Measurements from ENCODE around the gene AIFM1.

The AIFM1 gene

DNA sequence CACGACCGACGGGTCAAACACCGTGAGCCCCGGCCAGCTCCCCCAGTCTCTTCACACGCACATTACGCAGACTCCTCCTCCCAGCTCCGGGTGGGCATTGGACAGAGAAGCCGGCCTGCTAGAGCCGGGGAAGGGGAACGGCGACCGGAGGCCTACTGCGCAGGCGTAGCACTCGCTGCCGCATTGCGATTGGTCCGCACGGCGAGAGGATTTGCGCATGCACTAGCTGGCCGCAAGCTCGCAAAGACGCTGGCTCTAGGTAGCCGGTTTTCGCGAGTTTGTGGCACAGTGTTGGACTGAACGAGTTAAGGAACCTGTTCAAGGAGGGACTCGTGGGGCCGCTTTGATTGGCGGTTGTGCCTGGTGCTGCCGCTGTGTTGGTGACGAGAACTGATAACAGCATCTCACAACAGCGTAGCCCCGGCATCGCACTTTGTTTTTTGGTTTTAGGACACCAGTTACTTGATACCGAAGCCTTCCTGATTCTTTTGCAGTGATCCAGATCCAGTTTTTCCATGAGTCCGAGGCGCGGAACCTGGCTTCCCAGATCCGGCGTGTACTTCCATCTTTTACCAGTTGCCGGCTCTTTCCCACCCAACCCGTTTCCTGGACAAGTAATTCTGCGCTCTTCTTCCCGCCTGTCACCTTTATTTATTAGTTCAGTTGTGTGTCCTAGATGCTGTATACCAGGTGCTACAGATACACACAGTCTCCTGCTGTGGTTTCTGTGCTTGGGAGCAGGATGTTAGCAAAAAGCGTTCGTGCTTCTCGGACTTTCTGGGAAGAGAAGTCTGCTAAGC, at the start of gene AIFM1:
AIFM1 (minus strand) TSS at position 139 of the 800 bp plus-strand sequence. CDS start 185 bp downstream, outside the sequence.
- H3K4me3 ChIP-seq (ENCODE audit: low read depth, low read length) = peak within 1 kb of the TSS; percentile 57
- TF ChIP-seq CTCF (IDR thresholded peaks at IDR 0.05; ENCODE audit: borderline replicate concordance, insufficient read depth, low read depth, low read length) = no peak

GRCh38 chrX:130213376-130213775, 47.7 kb upstream of the AIFM1 start:
- TF ChIP-seq CTCF (IDR thresholded peaks at IDR 0.05; ENCODE audit: borderline replicate concordance, insufficient read depth, low read depth, low read length) = no peak
- H3K4me3 ChIP-seq (ENCODE audit: low read depth, low read length) = no peak overlapping the region

DNA sequence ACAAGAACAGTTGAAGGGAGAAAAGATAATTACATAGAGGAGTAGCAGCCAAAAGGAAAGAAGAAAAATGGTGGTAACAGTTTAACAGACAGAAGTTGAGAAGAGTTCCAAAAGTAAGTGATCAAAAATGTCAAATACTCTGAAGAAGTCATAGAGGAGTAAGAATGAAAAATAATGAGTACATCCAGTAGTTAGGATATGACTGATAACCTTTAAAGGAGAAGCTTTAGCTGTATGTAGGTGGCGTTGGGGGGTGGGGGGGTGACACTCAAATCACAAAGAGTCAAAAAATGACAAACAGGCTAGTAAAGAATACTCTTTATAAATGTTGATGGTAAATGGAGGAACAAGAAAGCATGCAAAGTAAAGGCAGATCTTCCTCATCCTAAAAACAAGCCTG, 46.7 kb upstream of the AIFM1 start:
- H3K4me3 ChIP-seq (ENCODE audit: low read depth, low read length) = no peak overlapping the region
- no peak for TF ChIP-seq CTCF (IDR thresholded peaks at IDR 0.05; ENCODE audit: borderline replicate concordance, insufficient read depth, low read depth, low read length)

DNA sequence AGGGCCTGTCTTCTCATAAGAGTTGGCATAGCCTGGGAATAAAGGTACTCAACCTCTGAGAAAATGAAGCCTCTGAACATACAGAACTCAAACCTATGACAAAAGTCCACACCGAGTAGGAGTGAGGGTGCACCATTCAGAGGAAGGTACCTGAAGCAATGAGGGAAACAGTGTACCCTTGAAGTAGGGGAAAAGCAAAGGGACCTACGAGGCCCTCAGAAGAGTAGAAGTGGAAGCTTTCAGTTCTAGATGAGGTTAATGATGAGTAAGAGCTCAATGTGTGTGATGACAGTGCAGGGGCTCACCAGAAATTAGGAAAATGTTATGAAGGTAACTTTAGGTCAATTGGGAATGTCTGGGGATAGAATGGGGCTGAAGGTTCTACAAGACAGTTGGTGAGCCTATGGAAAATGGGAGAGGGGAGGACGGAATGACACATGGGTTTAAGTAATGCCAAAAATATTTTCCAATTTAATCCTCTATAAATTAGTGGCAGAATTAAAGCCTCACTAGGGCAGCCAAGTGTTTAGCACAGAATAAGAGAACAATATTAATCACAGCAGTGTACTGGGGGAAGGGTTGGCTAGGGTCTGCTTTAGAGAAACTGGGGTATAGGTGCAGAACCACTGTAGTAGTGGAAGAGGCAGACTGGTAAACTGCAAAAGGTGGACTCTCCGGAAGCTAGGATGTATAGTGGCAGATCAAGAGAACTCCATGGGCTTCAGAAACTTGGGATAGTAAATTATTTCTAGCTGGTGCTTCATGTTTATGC, 46.0 kb upstream of the AIFM1 start:
- TF ChIP-seq CTCF (IDR thresholded peaks at IDR 0.05; ENCODE audit: borderline replicate concordance, insufficient read depth, low read depth, low read length) = no peak
- H3K4me3 ChIP-seq (ENCODE audit: low read depth, low read length) = no peak overlapping the region

GRCh38 chrX:130204647-130205046, 39.0 kb upstream of the AIFM1 start:
- TF ChIP-seq CTCF (IDR thresholded peaks at IDR 0.05; ENCODE audit: borderline replicate concordance, insufficient read depth, low read depth, low read length) = no peak
- no peak overlapping the region for H3K4me3 ChIP-seq (ENCODE audit: low read depth, low read length)

GRCh38 chrX:130197464-130197863, 31.8 kb upstream of the AIFM1 start:
- no peak for TF ChIP-seq CTCF (IDR thresholded peaks at IDR 0.05; ENCODE audit: borderline replicate concordance, insufficient read depth, low read depth, low read length)
- no peak overlapping the region for H3K4me3 ChIP-seq (ENCODE audit: low read depth, low read length)

Measured in GM12875 (cell line).